ENCODE measurements around the gene MAP2K6.

DNA sequence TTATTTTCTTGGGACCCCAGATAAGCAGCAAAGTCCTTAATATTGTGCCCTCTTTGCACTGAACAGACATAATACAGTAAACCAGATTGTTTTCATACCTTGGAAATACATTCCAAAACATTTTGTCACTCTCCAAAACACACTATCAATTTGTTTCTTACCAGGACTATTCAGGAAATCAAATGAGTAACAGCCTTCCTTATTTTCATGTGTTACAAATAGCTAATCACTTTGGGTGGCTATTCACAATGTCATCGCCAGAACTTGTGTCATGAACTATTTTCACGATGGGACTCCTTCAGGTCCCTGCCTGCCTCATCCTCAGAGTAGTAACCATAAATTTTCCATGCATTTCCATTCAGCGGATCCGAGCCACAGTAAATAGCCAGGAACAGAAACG lies 104.5 kb downstream of the MAP2K6 start:
- TF ChIP-seq, protein P1, sequence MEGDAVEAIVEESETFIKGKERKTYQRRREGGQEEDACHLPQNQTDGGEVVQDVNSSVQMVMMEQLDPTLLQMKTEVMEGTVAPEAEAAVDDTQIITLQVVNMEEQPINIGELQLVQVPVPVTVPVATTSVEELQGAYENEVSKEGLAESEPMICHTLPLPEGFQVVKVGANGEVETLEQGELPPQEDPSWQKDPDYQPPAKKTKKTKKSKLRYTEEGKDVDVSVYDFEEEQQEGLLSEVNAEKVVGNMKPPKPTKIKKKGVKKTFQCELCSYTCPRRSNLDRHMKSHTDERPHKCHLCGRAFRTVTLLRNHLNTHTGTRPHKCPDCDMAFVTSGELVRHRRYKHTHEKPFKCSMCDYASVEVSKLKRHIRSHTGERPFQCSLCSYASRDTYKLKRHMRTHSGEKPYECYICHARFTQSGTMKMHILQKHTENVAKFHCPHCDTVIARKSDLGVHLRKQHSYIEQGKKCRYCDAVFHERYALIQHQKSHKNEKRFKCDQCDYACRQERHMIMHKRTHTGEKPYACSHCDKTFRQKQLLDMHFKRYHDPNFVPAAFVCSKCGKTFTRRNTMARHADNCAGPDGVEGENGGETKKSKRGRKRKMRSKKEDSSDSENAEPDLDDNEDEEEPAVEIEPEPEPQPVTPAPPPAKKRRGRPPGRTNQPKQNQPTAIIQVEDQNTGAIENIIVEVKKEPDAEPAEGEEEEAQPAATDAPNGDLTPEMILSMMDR (IDR thresholded peaks at IDR 0.05 in 8 of 11, conservative IDR thresholded peaks at IDR 0.05 in 3 of 11): no peak
- TF ChIP-seq POLR2AphosphoS5 (IDR thresholded peaks at IDR 0.05) (no peak), POLR2A (IDR thresholded peaks at IDR 0.05) (no peak)

Data from spleen (tissue), 7 donors.